Right lung (tissue), 5 donors: Measurements from ENCODE around the gene TMC8. TPM values are rescaled to one million over a fixed set of nuclear protein-coding genes. Genes with fewer than 3 reads are reported as not detected.
"Not testable (repeated sequence)": the region's sequence is repeated elsewhere in the genome, so short reads cannot be mapped to it uniquely, and the experiment has no call there.

Source experiments
- DNase-seq, 2 donors: peaks; one replicate each; pipeline ENCODE4 v3.0.0-alpha.2; 2013
- polyA plus RNA-seq, 5 donors: library from polyadenylated mRNA; unstranded; fragments of 120-200 nt; gene quantifications; one replicate each; pipeline versions ENCODE4 v1.2.1 to v1.2.3, GENCODE V29; 2013; ENCODE audit warnings: inconsistent platforms in 1 of 5, low replicate concordance in 1 of 5; ENCODE audit not compliant: insufficient read length in 5 of 5, insufficient read depth in 1 of 5

Gene TMC8
- polyA plus RNA-seq, 5 donors, result 3.8 to 6.9 (median 5.6) TPM

- no peak for DNase-seq
Measured at GRCh38 chr17:78109489-78109761, 21.1 kb upstream of the TMC8 start.

- no peak for DNase-seq
Measured at GRCh38 chr17:78110363-78111015, 20.1 kb upstream of the TMC8 start.

- no peak for DNase-seq
Measured at GRCh38 chr17:78111016-78111726, 19.4 kb upstream of the TMC8 start.

- DNase-seq, result no peak
Measured at GRCh38 chr17:78111727-78112517, 18.6 kb upstream of the TMC8 start.

GRCh38 chr17:78112518-78113471 lies 17.8 kb upstream of the TMC8 start:
- DNase-seq, result no peak

GRCh38 chr17:78113804-78114785 lies 16.5 kb upstream of the TMC8 start:
- no peak for DNase-seq

GRCh38 chr17:78114831-78115723 lies 15.5 kb upstream of the TMC8 start:
- DNase-seq, result no peak

GRCh38 chr17:78115803-78116202 lies 14.8 kb upstream of the TMC8 start:
- DNase-seq, result not testable (repeated sequence)

GRCh38 chr17:78116411-78116810 lies 14.2 kb upstream of the TMC8 start:
- DNase-seq, result no peak

GRCh38 chr17:78117027-78117981 lies 13.3 kb upstream of the TMC8 start:
- DNase-seq, result no peak

- DNase-seq, result no peak
Measured at GRCh38 chr17:78118801-78119241, 11.8 kb upstream of the TMC8 start.

GRCh38 chr17:78120537-78120936 lies 10.0 kb upstream of the TMC8 start:
- DNase-seq, result no peak

- DNase-seq, result no peak
Measured at GRCh38 chr17:78120971-78121800, 9.4 kb upstream of the TMC8 start.

GRCh38 chr17:78121801-78122215 lies 8.8 kb upstream of the TMC8 start:
- DNase-seq, result no peak

- DNase-seq, result no peak
Measured at GRCh38 chr17:78122216-78122930, 8.2 kb upstream of the TMC8 start.

- no peak for DNase-seq
Measured at GRCh38 chr17:78122931-78123249, 7.7 kb upstream of the TMC8 start.
